ENCODE measurements around the gene UAP1L1.

Gene UAP1L1

DNA sequence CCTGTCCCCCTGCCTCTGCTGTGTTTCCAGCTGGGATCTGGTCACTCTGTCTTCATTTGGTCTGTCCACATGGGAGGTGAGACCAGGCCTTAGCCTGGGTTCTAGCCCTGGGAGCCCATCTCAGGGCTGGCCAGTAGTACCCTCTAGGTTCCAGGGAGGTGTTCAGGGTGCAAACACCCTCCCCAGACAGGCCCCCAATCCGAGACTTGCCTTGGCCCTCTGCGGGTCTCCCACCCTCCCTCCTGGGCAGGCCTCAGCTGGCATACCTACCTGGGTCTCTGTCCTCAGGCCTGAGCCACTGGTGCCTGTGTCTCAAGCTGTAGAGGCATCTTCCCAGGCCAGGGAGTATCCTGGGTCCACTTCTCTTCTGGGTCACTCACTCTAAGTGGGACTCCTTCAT, 6.0 kb upstream of the UAP1L1 start:
- in situ Hi-C loops (cut with MboI; ENCODE audit: low sequenced_read_pairs), result no loop called here

DNA sequence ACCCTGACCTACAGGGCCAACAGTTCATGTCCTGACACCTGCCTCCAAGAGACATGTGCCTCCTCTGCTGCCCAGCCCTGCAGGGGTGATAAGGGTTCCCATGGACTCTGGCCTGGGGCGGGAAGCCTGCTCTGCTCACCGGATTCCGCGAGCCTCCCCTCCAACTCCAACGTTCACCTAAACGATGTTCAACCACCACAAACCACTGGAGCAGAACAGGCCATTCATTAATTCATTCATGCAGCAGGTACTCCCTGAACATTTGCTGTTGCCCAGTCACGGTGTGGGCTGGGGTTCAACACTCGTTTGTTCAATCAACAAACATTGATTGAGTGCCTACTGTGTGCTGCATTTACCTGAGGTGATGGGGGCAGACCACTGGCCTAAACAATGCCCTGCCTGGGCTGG, 3.3 kb upstream of the UAP1L1 start:
- in situ Hi-C loops (cut with MboI; ENCODE audit: low sequenced_read_pairs), result no loop called here

DNA sequence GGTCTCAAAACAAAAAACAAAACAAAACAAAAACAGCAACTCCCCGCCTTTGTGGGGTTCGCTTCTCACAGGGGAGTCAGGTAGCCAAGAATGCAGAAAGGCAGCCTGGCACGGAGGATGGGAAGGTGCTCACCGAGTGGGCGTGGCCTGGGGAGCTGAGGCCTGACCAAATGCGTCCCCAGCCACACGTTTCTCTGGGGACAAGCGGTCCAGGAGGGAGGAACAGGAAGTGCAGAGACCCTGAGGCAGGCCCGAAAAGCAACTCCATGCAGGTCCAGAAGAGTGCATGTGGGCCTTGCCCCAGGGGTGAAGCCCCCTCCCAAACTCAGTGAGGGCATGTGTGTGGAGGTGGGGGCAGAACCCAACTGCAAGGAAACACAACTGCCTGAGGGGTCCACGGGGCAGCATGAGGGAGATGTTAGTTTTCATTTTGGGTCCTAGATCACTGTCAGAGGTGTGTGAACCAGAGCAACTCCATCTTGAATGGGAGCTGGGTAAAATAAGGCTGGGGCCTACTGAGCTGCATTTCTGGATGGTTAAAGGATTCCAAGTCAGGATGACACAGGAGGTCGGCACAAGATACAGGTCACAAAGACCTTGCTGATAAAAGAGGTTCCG, 2.6 kb upstream of the UAP1L1 start:
- in situ Hi-C loops (cut with MboI; ENCODE audit: low sequenced_read_pairs), result no loop called here

DNA sequence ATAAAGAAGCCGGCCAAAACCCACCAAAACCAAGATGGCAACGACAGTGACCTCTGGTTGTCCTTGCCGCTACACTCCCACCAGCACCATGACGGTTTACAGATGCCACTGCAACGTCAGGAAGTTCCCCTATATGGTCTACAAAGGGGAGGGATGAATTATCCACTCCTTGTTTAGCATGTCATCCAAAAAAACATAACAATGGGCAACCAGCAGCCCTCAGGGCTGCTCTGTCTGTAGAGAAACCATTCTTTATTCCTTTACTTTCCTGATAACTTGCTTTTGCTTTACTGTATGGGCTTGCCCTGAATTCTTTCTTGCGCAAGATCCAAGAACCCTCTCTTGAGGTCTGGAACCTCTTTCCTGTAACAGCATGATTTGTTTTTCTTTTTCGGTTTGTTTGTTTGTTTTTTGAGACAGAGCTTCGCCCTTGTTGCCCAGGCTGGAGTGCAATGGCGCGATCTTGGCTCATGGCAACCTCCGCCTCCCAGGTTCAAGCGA, 2.0 kb upstream of the UAP1L1 start:
- in situ Hi-C loops (cut with MboI; ENCODE audit: low sequenced_read_pairs), result no loop called here

DNA sequence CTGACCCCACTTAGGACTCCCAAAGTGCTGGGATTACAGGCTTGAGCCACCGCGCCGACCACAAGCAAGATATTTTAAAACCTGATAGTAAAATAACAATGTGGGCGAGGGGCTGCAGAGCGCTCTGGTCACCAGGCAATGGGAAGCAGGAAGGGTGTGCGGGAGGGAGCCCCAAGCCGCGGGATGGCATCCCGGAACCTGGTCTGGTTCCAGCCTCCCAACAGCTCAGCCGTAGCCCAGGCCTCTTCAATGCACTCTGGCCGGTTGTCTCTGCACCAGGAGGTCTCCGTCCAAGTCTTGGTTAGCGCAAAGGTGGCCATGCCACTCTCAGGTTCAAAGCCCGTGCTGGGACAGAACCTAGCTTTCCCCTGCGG, 694 bp upstream of the UAP1L1 start:
- in situ Hi-C loops (cut with MboI; ENCODE audit: low sequenced_read_pairs), result no loop called here

DNA sequence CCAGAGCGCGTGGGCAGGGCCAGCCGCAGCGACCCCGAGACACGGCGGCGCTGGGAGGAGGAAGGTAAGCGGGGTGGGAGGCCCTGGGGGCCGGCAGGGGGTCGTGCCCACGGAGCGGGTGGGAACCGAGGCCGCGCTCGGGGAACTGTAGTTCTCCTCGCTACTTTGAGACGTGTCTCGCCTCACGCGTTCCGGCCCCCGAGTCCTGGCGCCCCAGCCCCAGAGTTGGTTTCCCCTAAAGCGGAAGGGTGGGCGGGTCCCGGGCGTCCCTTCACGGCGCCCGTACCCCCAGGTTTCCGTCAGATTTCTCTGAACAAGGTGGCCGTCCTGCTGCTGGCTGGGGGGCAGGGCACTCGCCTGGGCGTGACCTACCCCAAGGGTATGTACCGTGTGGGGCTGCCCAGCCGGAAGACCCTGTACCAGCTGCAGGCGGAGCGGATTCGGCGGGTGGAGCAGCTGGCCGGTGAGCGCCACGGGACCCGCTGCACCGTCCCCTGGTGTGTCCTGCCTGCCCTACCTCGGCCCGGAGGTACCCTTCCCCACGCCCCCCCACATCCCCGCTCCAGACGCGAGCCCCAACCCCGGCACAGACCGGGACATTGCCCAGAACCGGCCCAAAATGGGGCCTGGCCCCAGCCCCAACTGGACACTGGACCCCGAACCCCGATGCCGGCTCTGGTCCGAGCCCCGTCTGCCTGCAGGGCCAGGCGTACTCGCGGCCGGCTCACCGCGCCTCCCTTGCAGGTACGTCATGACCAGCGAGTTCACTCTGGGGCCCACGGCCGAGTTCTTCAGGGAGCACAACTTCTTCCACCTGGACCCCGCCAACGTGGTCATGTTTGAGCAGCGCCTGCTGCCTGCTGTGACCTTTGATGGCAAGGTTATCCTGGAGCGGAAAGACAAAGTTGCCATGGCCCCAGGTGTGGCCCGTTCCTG, 709 bp downstream of the UAP1L1 start:
- in situ Hi-C loops (cut with MboI; ENCODE audit: low sequenced_read_pairs), result no loop called here

DNA sequence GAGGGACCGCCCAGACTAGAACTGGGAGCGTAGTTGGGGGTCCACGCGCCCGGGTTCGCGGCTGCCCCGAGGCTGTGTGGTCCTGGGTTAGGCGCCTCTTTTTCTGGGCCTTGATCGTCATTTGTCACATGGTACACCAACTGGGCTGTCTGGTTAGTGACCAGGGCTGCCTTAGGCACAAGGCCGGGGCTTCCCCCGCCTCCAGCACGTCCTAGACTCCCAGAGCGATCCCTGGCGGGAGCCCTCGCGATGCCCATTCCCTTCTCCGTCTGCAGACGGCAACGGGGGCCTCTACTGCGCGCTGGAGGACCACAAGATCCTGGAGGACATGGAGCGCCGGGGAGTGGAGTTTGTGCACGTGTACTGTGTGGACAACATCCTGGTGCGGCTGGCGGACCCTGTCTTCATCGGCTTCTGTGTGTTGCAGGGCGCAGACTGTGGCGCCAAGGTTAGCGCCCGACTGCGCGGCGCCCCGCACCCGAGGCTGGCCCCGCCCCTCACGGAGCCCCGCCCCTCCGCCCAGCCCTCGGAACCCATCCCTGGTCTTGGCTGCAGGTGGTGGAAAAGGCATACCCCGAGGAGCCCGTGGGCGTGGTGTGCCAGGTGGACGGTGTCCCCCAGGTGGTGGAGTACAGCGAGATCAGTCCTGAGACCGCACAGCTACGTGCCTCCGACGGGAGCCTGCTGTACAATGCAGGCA, 1.5 kb downstream of the UAP1L1 start:
- in situ Hi-C loops (cut with MboI; ENCODE audit: low sequenced_read_pairs), result no loop called here

DNA sequence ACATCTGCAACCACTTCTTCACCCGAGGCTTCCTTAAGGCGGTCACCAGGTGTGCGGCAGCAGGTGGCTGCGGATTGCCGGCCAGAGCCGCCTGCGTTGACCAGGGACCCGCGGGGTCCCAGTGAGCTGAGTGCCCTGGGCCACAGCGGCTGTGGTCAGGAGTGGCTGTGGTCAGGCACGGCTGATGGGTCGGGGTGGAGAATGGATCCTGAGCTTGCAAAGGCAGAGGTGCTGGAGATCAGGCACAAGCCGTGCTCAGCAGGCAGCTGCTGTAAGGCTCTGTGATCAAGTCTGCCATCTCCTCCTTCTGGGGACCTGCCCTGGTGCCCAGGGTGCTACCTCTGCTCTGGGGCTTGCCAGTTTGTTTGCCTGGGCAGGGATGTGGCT, 2.1 kb downstream of the UAP1L1 start:
- in situ Hi-C loops (cut with MboI; ENCODE audit: low sequenced_read_pairs), result no loop called here

DNA sequence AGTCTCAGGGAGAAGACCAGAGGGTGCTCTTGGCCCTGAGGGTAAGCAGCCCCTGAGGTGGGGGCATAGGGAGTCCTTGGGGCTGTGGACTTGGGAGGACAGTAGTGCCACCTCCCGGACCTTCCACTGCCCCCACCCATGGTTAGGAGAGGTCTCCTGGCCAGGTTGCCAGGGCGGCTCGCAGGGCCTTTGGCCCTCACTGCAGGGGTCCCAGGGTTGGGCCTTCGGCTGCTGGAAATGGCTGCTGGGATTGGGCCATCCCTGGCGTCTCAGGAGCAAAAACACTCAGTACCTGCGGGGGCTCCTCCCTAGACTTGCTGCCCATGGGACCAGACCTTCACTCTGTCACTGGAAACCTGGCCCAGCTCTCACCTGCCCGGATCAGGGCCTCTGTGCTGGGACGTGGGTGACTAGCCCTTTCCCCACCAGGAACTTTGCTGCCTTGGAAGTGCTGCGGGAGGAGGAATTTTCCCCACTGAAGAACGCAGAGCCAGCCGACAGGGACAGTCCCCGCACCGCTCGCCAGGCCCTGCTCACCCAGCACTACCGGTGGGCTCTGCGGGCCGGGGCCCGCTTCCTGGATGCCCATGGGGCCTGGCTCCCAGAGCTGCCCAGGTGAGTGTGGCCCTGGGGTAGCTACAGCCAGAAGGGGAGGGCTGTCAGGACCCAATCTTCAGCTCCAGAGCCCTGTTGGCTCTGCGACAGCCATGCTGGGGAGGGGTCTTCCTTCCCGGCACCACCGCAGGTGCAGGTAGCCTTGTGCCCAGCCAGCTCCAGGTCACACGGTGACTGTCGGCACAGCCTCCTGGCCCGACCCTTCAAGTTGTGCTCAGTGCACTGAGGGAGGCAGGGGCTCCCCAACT, 3.2 kb downstream of the UAP1L1 start:
- in situ Hi-C loops (cut with MboI; ENCODE audit: low sequenced_read_pairs), result no loop called here

DNA sequence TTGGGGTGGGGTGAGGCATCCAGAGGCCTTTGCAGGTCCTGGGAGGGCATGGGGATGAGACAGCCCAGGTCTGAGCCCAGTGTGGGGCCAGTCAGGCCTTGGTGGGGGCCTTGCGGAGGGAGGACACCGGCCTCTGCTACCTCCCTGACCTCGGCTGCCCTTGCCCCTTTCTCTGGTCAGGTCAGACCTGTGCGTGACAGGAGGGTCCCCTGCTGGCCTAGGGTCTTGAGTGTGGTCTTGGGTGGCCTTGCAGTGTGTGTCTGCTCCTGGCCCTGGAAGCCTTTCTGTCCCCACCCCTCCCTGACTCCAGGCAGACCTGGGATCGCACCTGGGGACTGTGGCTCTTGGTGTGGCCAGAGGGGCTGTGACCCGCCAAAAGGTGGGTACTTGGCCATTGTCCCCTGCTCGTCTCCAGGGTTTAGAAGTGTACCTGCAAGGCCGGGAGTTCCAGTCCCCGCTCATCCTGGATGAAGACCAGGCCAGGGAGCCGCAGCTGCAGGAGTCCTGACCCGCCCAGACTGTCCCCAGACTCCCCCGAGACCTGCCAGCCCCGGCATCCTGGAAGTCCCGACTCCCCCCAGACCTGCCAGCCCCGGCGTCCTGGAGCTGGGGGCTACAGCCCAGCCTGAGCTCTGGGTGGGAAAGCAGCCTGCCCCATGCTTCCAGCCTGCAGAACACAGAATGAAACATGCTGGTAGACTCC, 5.1 kb downstream of the UAP1L1 start:
- in situ Hi-C loops (cut with MboI; ENCODE audit: low sequenced_read_pairs), result no loop called here

DNA sequence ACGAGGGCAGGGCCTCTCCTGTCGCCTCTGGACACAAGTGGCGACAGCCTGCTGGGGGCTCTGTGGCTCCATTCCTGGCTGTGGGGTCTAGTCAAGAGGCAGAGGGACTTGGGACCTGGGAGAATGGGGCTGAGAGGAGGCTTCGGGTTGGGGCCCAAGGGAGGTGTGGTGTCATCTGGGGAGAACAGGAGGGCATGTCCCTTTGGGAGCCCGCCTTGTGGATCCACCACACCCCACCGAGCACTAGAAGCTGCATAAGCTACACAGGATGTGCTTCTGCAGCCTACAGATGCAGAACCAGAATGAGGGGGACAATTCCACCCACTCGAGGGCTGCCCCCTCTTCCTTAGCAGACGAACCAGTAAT, 5.6 kb downstream of the UAP1L1 start:
- in situ Hi-C loops (cut with MboI; ENCODE audit: low sequenced_read_pairs), result no loop called here

DNA sequence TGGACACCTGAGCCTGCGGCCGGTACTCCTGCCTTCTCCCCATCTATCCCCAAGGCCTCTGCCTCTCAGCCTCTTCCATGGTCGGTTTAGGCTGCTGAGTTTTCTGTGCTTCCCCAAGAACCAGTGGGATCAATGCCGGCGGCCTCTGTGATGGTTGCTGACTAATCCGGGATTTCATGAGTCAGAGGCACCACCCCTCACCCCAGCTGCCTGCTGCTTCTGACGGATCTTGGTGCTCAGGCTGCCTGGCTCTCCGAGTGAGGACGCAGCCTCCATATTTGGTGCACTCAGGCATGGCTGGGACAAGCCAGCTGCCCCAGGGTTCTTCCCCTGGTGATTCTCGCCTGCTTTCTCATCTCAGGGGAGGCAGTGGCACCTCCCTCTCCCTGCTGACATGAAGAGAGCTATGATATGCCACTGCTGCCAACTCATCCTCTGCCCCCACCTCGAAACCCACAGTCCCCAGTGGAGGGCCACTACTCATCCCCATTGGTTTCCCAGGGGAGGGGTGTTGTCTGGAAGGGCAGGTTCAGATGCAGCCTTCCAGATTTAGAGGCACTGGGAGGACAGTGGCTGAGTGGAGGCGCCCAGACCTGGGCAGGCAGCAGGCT, 6.2 kb downstream of the UAP1L1 start:
- in situ Hi-C loops (cut with MboI; ENCODE audit: low sequenced_read_pairs), result no loop called here

DNA sequence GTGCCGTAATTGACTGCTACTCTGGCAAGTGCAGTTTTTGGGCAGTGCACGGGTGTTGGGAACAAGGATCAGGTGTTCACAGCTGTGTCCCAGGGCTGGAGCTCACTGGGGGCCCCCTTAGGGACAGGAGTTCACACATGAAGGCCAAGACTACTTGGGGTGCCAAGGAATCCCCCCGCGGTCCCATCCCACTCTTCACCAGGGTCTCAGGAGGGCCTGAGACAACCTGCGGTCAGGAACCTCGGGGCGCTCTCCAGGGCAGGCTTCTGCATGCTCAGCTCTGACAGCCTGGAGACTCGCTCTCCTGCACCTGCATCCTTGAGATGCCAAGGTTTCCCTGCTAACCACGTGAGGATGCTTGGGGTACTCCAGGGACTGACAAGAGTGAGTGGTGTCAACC, 7.2 kb downstream of the UAP1L1 start:
- in situ Hi-C loops (cut with MboI; ENCODE audit: low sequenced_read_pairs), result no loop called here

DNA sequence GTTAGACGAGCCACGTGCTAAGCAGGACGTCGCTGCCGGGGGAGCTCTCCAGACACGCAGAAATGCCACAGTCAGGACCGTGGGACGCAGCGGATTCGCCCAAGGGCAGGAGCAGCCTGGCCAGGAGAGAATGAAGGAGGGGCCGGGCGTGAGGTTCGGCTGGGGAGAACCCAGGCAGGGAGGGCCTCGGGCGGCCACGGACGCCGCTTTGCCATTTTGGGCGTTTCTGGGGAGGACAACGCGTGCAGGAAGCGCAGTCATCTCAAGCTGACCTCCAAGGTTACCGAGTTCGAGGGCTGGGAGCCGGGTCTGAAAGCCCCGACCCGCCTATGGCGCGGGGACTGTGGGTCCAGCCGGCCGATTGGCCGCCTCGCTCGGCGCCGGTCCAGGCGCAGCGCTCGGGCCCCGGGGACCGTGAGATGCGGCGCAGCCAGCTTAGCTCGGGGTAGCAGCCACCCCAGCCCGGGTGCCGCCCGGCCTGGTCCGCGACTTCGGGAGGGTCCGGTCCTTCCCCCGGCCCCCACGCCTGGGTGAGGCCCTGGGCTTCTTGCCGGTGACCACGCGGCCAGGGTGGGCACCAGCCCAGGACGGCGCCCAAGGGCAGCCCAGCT, 8.7 kb downstream of the UAP1L1 start:
- in situ Hi-C loops (cut with MboI; ENCODE audit: low sequenced_read_pairs), result no loop called here

DNA sequence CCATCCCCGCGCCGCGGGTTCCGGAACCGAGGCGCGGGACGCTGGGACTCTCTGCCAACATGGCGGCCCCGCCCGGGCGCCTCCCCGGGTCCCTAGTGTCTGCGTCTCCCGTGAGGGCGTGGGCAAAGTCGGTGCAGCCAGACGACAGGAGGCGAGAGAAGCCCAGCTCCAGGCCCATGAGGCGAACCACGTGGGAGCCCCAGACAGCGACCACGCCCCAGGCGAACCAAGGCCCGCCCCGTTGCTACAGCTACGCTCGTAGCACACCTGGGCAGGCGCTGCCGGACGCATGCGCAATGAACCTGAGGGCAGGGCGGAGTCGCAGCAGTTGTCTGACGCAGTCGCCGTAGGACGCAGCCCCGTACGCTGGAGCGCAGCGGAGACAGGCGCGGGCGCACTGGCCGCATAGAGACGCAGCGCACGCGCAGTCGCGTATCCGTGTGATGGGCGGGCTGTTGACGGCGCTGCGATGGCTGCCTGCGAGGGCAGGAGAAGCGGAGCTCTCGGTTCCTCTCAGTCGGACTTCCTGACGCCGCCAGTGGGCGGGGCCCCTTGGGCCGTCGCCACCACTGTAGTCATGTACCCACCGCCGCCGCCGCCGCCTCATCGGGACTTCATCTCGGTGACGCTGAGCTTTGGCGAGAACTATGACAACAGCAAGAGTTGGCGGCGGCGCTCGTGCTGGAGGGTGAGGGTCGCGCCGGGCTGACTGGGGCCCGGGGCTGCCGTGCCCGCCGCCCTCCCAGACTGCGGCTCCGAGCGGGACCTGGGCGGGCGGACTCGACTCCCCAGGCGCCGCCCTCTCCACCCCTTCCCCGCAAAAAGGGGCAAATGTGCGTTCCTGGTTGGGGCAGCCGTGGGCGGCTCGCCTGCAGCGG, 9.5 kb downstream of the UAP1L1 start, which contains the start of gene MAN1B1:
MAN1B1 (plus strand) TSS at position 455 of the 878 bp plus-strand sequence; CDS start at position 470, 15 bp downstream.
- in situ Hi-C loops (cut with MboI; ENCODE audit: low sequenced_read_pairs), result no loop called here

DNA sequence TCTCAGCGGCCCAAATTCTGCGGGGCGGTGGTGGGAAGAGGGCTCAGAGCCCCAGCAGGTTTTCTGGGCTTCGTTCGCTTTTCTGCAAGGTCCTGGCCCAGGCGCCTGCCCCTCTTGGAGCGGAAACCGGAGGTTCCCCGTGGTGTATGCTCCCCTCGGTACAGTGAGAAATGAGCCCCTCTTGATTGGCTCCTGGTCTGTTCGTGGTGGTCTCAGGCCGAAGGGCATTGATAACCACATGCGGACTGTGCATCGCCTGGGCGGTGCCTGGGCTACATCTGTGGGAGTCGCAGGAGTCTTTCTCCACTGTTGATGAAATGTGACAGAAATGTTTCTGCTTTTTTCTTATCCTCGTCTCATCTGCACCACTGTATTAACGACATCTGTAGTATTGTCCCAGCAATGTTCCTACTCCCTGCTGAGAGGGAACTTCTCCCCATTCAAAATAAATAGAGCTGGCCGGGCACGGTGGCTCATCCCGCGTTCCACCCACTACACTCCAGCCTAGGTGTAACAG, 10.2 kb downstream of the UAP1L1 start:
- in situ Hi-C loops (cut with MboI; ENCODE audit: low sequenced_read_pairs), result no loop called here

DNA sequence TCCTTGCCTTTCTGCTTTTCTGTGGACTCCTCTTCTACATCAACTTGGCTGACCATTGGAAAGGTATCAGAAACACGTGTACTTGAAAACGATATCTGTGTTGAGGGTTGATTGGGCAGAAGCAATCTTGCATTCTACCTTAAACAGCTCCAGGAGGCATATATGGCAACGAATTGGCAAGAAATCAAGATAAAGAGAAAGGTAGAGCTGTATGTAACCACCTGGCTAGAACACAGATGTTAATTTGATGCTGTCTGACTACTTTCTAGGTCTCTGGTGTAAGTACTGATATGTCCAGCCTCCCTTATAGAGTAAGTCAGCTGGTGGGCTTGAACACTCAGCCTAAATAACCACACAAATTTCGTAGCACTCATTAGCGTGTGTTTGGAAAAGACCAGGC, 10.8 kb downstream of the UAP1L1 start:
- in situ Hi-C loops (cut with MboI; ENCODE audit: low sequenced_read_pairs), result no loop called here
